H1 (cell line): ENCODE data around the gene TNRC6C.

Experiments
- FOSL1 ChIP-seq: IDR thresholded peaks from 2 replicates; pipeline ENCODE4 v1.6.1; 2011; ENCODE audit warnings: mild to moderate bottlenecking, low read depth, low read length, moderate library complexity; ENCODE audit not compliant: insufficient read depth
- POLR2A ChIP-seq, 2 experiments: IDR thresholded peaks; 1 replicate in 1 of 2; 2 replicates in 1 of 2; pipeline ENCODE4 v1.6.1; 2011; ENCODE audit warnings: low read depth in 2 of 2, low read length in 2 of 2, mild to moderate bottlenecking in 2 of 2; ENCODE audit errors: control extremely low read depth in 1 of 2
- RNF2 ChIP-seq: fragments of 200-900, 300-1000 bp; sonication (generic); IDR thresholded peaks from 2 replicates; pipeline ENCODE4 v1.7.1; 2016; ENCODE audit warnings: borderline replicate concordance, low read depth, mild to moderate bottlenecking, antibody characterized with exemption, low read length; ENCODE audit not compliant: poor library complexity, severe bottlenecking; ENCODE audit errors: missing control alignments
- SIX5 ChIP-seq: IDR thresholded peaks from 2 replicates; pipeline ENCODE4 v1.6.1; 2011; ENCODE audit warnings: mild to moderate bottlenecking, low read depth, low read length
- ZNF274 ChIP-seq: IDR thresholded peaks from 2 replicates; pipeline ENCODE4 v1.7.0; 2012; ENCODE audit warnings: low read length, borderline replicate concordance; ENCODE audit errors: extremely low read depth
- TF ChIP-seq, protein P1 (sequence below), 3 experiments: IDR thresholded peaks; 1 replicate in 2 of 3; 2 replicates in 1 of 3; pipeline versions ENCODE4 v1.5.1 to v1.6.1; 2011; ENCODE audit warnings: low read length in 3 of 3, mild to moderate bottlenecking in 3 of 3, inconsistent platforms in 2 of 3, low read depth in 1 of 3, moderate library complexity in 1 of 3; ENCODE audit not compliant: insufficient read depth in 1 of 3; ENCODE audit errors: control extremely low read depth in 1 of 3
- TF ChIP-seq, protein P2 (sequence below): fragments of 300-600 bp; sonication (generic); IDR thresholded peaks from 2 replicates; pipeline ENCODE4 v1.7.1; 2012; ENCODE audit warnings: low read length, moderate library complexity, mild to moderate bottlenecking, inconsistent platforms; ENCODE audit not compliant: insufficient replicate concordance

DNA sequence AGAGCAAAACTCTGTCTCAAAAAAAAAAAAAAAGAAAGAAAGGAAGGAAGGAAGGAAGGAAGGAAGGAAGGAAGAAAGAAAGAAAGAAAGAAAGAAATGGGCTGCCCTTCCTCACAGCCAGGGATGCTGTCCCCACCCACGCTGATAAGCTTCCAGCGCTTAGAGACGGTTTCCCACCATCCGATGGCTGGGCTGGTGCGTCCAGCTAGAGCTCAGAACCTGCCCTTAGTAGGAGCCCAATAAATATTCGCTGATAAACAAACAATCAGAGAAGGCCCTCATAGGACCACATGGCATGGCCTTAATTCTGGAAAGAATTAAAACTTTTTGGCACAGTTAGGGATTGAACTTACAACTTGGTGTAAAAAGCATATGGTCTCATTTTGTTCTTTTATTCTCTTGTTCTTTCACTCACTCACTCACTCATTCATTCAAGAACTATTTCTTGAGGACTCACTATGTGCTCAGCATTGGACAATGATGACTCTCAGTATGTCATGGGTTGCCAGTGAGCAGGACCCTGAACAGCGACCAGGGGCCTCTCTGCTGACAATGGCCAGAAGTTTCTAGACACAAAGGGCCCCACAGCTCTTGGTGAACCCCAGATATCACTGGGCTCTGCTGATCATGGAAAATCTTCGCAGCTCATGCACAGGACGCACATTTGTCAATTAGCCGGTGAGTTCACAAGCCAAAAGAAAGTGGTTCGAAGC, 32.5 kb upstream of the TNRC6C start:
- TF ChIP-seq, protein P1, sequence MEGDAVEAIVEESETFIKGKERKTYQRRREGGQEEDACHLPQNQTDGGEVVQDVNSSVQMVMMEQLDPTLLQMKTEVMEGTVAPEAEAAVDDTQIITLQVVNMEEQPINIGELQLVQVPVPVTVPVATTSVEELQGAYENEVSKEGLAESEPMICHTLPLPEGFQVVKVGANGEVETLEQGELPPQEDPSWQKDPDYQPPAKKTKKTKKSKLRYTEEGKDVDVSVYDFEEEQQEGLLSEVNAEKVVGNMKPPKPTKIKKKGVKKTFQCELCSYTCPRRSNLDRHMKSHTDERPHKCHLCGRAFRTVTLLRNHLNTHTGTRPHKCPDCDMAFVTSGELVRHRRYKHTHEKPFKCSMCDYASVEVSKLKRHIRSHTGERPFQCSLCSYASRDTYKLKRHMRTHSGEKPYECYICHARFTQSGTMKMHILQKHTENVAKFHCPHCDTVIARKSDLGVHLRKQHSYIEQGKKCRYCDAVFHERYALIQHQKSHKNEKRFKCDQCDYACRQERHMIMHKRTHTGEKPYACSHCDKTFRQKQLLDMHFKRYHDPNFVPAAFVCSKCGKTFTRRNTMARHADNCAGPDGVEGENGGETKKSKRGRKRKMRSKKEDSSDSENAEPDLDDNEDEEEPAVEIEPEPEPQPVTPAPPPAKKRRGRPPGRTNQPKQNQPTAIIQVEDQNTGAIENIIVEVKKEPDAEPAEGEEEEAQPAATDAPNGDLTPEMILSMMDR (IDR thresholded peaks at IDR 0.05; ENCODE audit: control extremely low read depth in 1 of 3, insufficient read depth in 1 of 3, low read depth in 1 of 3, low read length in 3 of 3): no peak
- no peak for TF ChIP-seq FOSL1
- no peak for TF ChIP-seq POLR2A (IDR thresholded peaks at IDR 0.05; ENCODE audit: control extremely low read depth in 1 of 2, low read depth in 2 of 2, low read length in 2 of 2)
- TF ChIP-seq ZNF274: no peak
- TF ChIP-seq SIX5: no peak
- TF ChIP-seq, protein P2, sequence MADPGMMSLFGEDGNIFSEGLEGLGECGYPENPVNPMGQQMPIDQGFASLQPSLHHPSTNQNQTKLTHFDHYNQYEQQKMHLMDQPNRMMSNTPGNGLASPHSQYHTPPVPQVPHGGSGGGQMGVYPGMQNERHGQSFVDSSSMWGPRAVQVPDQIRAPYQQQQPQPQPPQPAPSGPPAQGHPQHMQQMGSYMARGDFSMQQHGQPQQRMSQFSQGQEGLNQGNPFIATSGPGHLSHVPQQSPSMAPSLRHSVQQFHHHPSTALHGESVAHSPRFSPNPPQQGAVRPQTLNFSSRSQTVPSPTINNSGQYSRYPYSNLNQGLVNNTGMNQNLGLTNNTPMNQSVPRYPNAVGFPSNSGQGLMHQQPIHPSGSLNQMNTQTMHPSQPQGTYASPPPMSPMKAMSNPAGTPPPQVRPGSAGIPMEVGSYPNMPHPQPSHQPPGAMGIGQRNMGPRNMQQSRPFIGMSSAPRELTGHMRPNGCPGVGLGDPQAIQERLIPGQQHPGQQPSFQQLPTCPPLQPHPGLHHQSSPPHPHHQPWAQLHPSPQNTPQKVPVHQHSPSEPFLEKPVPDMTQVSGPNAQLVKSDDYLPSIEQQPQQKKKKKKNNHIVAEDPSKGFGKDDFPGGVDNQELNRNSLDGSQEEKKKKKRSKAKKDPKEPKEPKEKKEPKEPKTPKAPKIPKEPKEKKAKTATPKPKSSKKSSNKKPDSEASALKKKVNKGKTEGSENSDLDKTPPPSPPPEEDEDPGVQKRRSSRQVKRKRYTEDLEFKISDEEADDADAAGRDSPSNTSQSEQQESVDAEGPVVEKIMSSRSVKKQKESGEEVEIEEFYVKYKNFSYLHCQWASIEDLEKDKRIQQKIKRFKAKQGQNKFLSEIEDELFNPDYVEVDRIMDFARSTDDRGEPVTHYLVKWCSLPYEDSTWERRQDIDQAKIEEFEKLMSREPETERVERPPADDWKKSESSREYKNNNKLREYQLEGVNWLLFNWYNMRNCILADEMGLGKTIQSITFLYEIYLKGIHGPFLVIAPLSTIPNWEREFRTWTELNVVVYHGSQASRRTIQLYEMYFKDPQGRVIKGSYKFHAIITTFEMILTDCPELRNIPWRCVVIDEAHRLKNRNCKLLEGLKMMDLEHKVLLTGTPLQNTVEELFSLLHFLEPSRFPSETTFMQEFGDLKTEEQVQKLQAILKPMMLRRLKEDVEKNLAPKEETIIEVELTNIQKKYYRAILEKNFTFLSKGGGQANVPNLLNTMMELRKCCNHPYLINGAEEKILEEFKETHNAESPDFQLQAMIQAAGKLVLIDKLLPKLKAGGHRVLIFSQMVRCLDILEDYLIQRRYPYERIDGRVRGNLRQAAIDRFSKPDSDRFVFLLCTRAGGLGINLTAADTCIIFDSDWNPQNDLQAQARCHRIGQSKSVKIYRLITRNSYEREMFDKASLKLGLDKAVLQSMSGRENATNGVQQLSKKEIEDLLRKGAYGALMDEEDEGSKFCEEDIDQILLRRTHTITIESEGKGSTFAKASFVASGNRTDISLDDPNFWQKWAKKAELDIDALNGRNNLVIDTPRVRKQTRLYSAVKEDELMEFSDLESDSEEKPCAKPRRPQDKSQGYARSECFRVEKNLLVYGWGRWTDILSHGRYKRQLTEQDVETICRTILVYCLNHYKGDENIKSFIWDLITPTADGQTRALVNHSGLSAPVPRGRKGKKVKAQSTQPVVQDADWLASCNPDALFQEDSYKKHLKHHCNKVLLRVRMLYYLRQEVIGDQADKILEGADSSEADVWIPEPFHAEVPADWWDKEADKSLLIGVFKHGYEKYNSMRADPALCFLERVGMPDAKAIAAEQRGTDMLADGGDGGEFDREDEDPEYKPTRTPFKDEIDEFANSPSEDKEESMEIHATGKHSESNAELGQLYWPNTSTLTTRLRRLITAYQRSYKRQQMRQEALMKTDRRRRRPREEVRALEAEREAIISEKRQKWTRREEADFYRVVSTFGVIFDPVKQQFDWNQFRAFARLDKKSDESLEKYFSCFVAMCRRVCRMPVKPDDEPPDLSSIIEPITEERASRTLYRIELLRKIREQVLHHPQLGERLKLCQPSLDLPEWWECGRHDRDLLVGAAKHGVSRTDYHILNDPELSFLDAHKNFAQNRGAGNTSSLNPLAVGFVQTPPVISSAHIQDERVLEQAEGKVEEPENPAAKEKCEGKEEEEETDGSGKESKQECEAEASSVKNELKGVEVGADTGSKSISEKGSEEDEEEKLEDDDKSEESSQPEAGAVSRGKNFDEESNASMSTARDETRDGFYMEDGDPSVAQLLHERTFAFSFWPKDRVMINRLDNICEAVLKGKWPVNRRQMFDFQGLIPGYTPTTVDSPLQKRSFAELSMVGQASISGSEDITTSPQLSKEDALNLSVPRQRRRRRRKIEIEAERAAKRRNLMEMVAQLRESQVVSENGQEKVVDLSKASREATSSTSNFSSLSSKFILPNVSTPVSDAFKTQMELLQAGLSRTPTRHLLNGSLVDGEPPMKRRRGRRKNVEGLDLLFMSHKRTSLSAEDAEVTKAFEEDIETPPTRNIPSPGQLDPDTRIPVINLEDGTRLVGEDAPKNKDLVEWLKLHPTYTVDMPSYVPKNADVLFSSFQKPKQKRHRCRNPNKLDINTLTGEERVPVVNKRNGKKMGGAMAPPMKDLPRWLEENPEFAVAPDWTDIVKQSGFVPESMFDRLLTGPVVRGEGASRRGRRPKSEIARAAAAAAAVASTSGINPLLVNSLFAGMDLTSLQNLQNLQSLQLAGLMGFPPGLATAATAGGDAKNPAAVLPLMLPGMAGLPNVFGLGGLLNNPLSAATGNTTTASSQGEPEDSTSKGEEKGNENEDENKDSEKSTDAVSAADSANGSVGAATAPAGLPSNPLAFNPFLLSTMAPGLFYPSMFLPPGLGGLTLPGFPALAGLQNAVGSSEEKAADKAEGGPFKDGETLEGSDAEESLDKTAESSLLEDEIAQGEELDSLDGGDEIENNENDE: no peak
- no peak for TF ChIP-seq RNF2
